Bronchial epithelial cell (primary cell): ENCODE data around the gene FADD. TPM values are rescaled to one million over a fixed set of nuclear protein-coding genes. Genes with fewer than 3 reads are reported as not detected.

Experiments used
- DNase-seq: peaks from one replicate; pipeline ENCODE4 v3.0.0-alpha.2; 2010; ENCODE audit warnings: low read depth
- FAIRE-seq: peaks from 2 replicates; lab custom pipeline; 2011; peaks lifted over from hg19 to GRCh38; lab: Jason Lieb, UNC
- H3K27me3 ChIP-seq: 2 replicates; pipeline ENCODE4 v1.5.1; 2011; ENCODE audit warnings: low read length; ENCODE audit not compliant: control insufficient read depth, insufficient read depth
- H3K36me3 ChIP-seq: 2 replicates; pipeline ENCODE4 v1.5.1; 2011; ENCODE audit warnings: low read length; ENCODE audit not compliant: control insufficient read depth, insufficient read depth
- H3K4me3 ChIP-seq: 2 replicates; pipeline ENCODE4 v1.5.1; 2011; ENCODE audit warnings: mild to moderate bottlenecking, low read depth, low read length, control low read depth
- CTCF ChIP-seq: IDR thresholded peaks from 2 replicates; pipeline ENCODE4 v1.5.1; 2011; ENCODE audit warnings: mild to moderate bottlenecking, moderate library complexity, low read length, control low read depth, inconsistent platforms; ENCODE audit not compliant: insufficient read depth, severe bottlenecking
- total RNA-seq: library from RNA; depleted of rRNA; stranded (reverse); fragments of >200 nt; gene quantifications from 2 replicates; pipeline ENCODE4 v1.2.1, GENCODE V29; 2014

The FADD gene
- total RNA-seq, 1 donor from 2014 or later: 52.1 TPM

- Histone ChIP-seq H3K36me3 (no peaks in the 10 kb centered on the region), H3K4me3 (no peak overlapping the region), H3K27me3 (no peaks in the 10 kb centered on the region)
- TF ChIP-seq CTCF: no peak
- no peak for FAIRE-seq
- DNase-seq: no peak
These were observed 44.1 kb downstream of the FADD start for GRCh38 chr11:70247042-70247709.

GRCh38 chr11:70247710-70248072 lies 44.6 kb downstream of the FADD start:
- TF ChIP-seq CTCF: no peak
- FAIRE-seq (no peak), DNase-seq (no peak)
- no peaks in the 10 kb centered on the region for H3K36me3 ChIP-seq
- no peaks in the 10 kb centered on the region for H3K27me3 ChIP-seq
- H3K4me3 ChIP-seq: no peak overlapping the region

- TF ChIP-seq CTCF: no peak
- Histone ChIP-seq H3K4me3 (no peak overlapping the region), H3K27me3 (no peaks in the 10 kb centered on the region), H3K36me3 (no peaks in the 10 kb centered on the region)
- DNase-seq (no peak), FAIRE-seq (peak; percentile 7)
These were observed 48.0 kb downstream of the FADD start for GRCh38 chr11:70250876-70251658.

GRCh38 chr11:70251659-70252321 lies 48.7 kb downstream of the FADD start:
- TF ChIP-seq CTCF: no peak
- FAIRE-seq (no peak), DNase-seq (no peak)
- Histone ChIP-seq H3K27me3 (no peaks in the 10 kb centered on the region), H3K4me3 (no peak overlapping the region), H3K36me3 (no peaks in the 10 kb centered on the region)

GRCh38 chr11:70252844-70253243 lies 49.7 kb downstream of the FADD start:
- H3K27me3 ChIP-seq: no peaks in the 10 kb centered on the region
- no peak for TF ChIP-seq CTCF
- H3K4me3 ChIP-seq: no peak overlapping the region
- no peaks in the 10 kb centered on the region for H3K36me3 ChIP-seq
- FAIRE-seq (no peak), DNase-seq (no peak)
